ENCODE data around the gene BTBD9. TPM values are rescaled to one million over a fixed set of nuclear protein-coding genes. Genes with fewer than 3 reads are reported as not detected.
A peak's percentile ranks its signal among the peaks of the same experiment; 100 is the strongest.

Gene BTBD9
- total RNA-seq, 1 experiment from 2014 or later = 4.3 TPM

DNA sequence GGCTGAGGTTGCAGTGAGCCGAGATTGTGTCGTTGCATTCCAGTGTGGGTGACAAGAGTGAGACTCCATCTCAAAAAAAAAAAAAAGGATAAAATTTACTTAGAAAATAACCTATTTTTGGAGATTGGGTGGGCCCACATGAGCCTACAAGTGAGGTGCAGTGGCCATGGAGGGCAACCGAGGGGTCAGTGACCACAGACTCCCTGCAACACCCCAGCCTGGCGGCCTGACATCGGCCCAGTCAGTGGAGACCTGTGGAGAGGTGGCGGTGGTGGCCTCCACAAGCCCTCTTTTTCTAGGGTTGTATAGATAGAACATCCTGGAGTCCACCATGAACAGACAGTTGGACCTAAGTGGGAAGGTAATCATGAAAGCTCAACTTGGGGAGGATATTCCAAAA is 52.7 kb downstream of the BTBD9 start:
- H3K79me2 ChIP-seq (ENCODE audit: low read length) = no peaks in the 10 kb centered on the region
- DNase-seq (no peak), ATAC-seq (no peak)
- H3K4me1 ChIP-seq (ENCODE audit: insufficient read depth, low read length) = peaks cover 21% of the 10 kb centered on the region
- ChIA-PET POLR2A (ENCODE audit: unreplicated experiment) (no interaction called here), CTCF (no interaction called here)
- no peak overlapping the region for H2AFZ ChIP-seq (ENCODE audit: low read length)
- no peaks in the 10 kb centered on the region for H3K9me3 ChIP-seq (ENCODE audit: low read length)
- H3F3A ChIP-seq (ENCODE audit: low read length, unreplicated experiment) = no peaks in the 10 kb centered on the region
- no peaks in the 10 kb centered on the region for H4K20me1 ChIP-seq (ENCODE audit: low read length)
- no peaks in the 10 kb centered on the region for H3K27me3 ChIP-seq (ENCODE audit: low read length)
- no peaks in the 10 kb centered on the region for H3K36me3 ChIP-seq (ENCODE audit: low read depth, low read length)
- no peak overlapping the region for H3K4me3 ChIP-seq (ENCODE audit: low read length)
- no peak overlapping the region for H3K9ac ChIP-seq (ENCODE audit: low read length)
- no peak for TF ChIP-seq EZH2phosphoT487 (IDR thresholded peaks at IDR 0.05; ENCODE audit: borderline replicate concordance, low read length)
- TF ChIP-seq EZH2 (IDR thresholded peaks at IDR 0.05; ENCODE audit: low read length, unreplicated experiment) = no peak
- no peak for TF ChIP-seq CTCF (conservative IDR thresholded peaks at IDR 0.05; ENCODE audit: low read depth, low read length)
- intact Hi-C loops (cut with micrococcal nuclease) = no loop called here
- no peak overlapping the region for H3K27ac ChIP-seq (ENCODE audit: low read length)
- no TSS peak for BruUV-seq (replicated peaks)
- no peak overlapping the region for H3K4me2 ChIP-seq (ENCODE audit: low read length)
- H3K9me2 ChIP-seq (replicated peaks; ENCODE audit: low read length) = no peaks in the 10 kb centered on the region

DNA sequence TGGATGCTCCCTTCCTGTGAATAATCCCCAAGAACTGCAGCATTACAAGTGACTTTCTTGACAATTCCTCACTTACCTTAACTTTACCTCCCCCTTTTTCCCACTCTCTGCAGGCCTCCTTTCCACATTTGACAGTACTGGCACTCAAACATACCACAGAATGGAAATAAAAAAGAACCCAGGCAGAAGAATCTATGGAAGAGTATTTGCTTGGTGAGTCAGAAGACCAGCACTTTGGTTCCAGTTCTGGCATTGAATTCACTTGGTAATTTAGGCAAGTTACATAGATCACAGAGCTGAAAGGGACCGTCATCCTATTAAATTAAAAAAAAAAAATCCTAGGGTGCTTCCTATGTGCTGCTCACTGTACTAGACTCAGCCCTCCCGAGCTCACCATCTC is 55.0 kb downstream of the BTBD9 start:
- POLR2A ChIA-PET (ENCODE audit: unreplicated experiment) = no interaction called here
- CTCF ChIA-PET = no interaction called here
- H3K9ac ChIP-seq (ENCODE audit: low read length) = no peak overlapping the region

DNA sequence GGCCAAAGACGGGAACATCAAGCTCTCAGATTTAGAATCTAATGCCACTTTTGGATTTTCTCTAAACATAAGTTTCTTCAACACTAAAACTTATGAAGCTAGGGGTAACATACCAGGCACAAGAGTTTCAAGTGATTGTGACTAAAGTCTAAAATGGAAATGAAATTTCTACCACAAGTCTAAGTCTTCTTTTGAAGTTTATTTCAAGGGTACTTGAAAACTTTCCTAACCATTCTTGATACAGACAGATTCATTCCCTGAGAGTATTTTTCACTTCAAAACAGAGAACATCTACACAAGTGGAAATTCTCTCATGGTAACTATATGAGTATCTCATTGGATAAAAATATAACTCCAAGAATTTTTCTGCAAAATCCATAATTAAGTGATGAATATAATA is 56.2 kb downstream of the BTBD9 start:
- Histone ChIP-seq H3K4me3 (ENCODE audit: low read length) (no peak overlapping the region), H3K27ac (ENCODE audit: low read length) (no peak overlapping the region), H3K36me3 (ENCODE audit: low read depth, low read length) (no peaks in the 10 kb centered on the region), H3K9me3 (ENCODE audit: low read length) (no peaks in the 10 kb centered on the region), H3K4me1 (ENCODE audit: insufficient read depth, low read length) (peaks cover 15% of the 10 kb centered on the region), H3K9me2 (replicated peaks; ENCODE audit: low read length) (no peaks in the 10 kb centered on the region), H4K20me1 (ENCODE audit: low read length) (no peaks in the 10 kb centered on the region), H3K27me3 (ENCODE audit: low read length) (no peaks in the 10 kb centered on the region), H2AFZ (ENCODE audit: low read length) (no peak overlapping the region), H3K4me2 (ENCODE audit: low read length) (no peak overlapping the region), H3F3A (ENCODE audit: low read length, unreplicated experiment) (no peaks in the 10 kb centered on the region), H3K79me2 (ENCODE audit: low read length) (no peaks in the 10 kb centered on the region), H3K9ac (ENCODE audit: low read length) (no peak overlapping the region)
- ChIA-PET POLR2A (ENCODE audit: unreplicated experiment) (no interaction called here), CTCF (no interaction called here)
- no TSS peak for BruUV-seq (replicated peaks)
- TF ChIP-seq EZH2phosphoT487 (IDR thresholded peaks at IDR 0.05; ENCODE audit: borderline replicate concordance, low read length) (no peak), CTCF (conservative IDR thresholded peaks at IDR 0.05; ENCODE audit: low read depth, low read length) (no peak), EZH2 (IDR thresholded peaks at IDR 0.05; ENCODE audit: low read length, unreplicated experiment) (no peak)
- intact Hi-C loops (cut with micrococcal nuclease) = no loop called here
- no peak for ATAC-seq
- DNase-seq = no peak

More for the DNA sequence above, 55.0 kb downstream of the BTBD9 start:
- no peak for ATAC-seq
- Histone ChIP-seq H3K27me3 (ENCODE audit: low read length) (no peaks in the 10 kb centered on the region), H3K4me3 (ENCODE audit: low read length) (no peak overlapping the region), H3K9me2 (replicated peaks; ENCODE audit: low read length) (no peaks in the 10 kb centered on the region), H3K4me1 (ENCODE audit: insufficient read depth, low read length) (peaks cover 21% of the 10 kb centered on the region), H3K4me2 (ENCODE audit: low read length) (no peak overlapping the region), H3F3A (ENCODE audit: low read length, unreplicated experiment) (no peaks in the 10 kb centered on the region), H4K20me1 (ENCODE audit: low read length) (no peaks in the 10 kb centered on the region), H3K36me3 (ENCODE audit: low read depth, low read length) (no peaks in the 10 kb centered on the region), H2AFZ (ENCODE audit: low read length) (no peak overlapping the region), H3K27ac (ENCODE audit: low read length) (no peak overlapping the region), H3K9me3 (ENCODE audit: low read length) (no peaks in the 10 kb centered on the region), H3K79me2 (ENCODE audit: low read length) (no peaks in the 10 kb centered on the region)
- BruUV-seq (replicated peaks) = no TSS peak
- TF ChIP-seq CTCF (conservative IDR thresholded peaks at IDR 0.05; ENCODE audit: low read depth, low read length) = no peak
- no peak for TF ChIP-seq EZH2phosphoT487 (IDR thresholded peaks at IDR 0.05; ENCODE audit: borderline replicate concordance, low read length)
- TF ChIP-seq EZH2 (IDR thresholded peaks at IDR 0.05; ENCODE audit: low read length, unreplicated experiment) = no peak
- intact Hi-C loops (cut with micrococcal nuclease) = no loop called here
- peak; percentile 10 for DNase-seq

Measured in PC-3 (cell line).